HL-60 (cell line): ENCODE data around the gene BEGAIN.

Source experiments
- DNase-seq, 2 experiments: peaks; one replicate each; pipeline ENCODE4 v3.0.0-alpha.2; 2010 to 2020; ENCODE audit warnings: low read depth in 1 of 2, low spot score in 1 of 2
- H3K27ac ChIP-seq: fragments of 250-450 bp; sonication (Bioruptor Pico); replicated peaks from 2 replicates; pipeline ENCODE4 v1.5.1; 2020; ENCODE audit warnings: mild to moderate bottlenecking, moderate library complexity
- H3K27me3 ChIP-seq: fragments of 250-450 bp; sonication (Bioruptor Pico); 2 replicates; pipeline ENCODE4 v1.5.1; 2021; ENCODE audit warnings: mild to moderate bottlenecking, moderate library complexity; ENCODE audit not compliant: insufficient read depth, poor library complexity, severe bottlenecking
- H3K4me3 ChIP-seq: replicated peaks from 2 replicates; pipeline ENCODE4 v1.5.1; 2011; ENCODE audit warnings: mild to moderate bottlenecking, control low read depth, low read length; ENCODE audit not compliant: insufficient read depth
- GABPA ChIP-seq: IDR thresholded peaks from 2 replicates; pipeline ENCODE4 v1.6.1; 2012; ENCODE audit warnings: low read depth
- POLR2AphosphoS5 ChIP-seq: IDR thresholded peaks from 2 replicates; pipeline ENCODE4 v1.6.1; 2012; ENCODE audit warnings: low read depth
- SPI1 ChIP-seq: IDR thresholded peaks from 2 replicates; pipeline ENCODE4 v1.6.1; 2012; ENCODE audit warnings: low read depth, mild to moderate bottlenecking, borderline replicate concordance
- TF ChIP-seq, protein P1 (sequence below): IDR thresholded peaks from one replicate; pipeline ENCODE4 v1.5.1; 2011; ENCODE audit warnings: low read length, control low read depth, inconsistent platforms; ENCODE audit not compliant: insufficient read depth
- TF ChIP-seq, protein P2 (sequence below): IDR thresholded peaks from 2 replicates; pipeline ENCODE4 v1.6.1; 2012; ENCODE audit warnings: low read depth; ENCODE audit not compliant: insufficient replicate concordance

BEGAIN gene

DNA sequence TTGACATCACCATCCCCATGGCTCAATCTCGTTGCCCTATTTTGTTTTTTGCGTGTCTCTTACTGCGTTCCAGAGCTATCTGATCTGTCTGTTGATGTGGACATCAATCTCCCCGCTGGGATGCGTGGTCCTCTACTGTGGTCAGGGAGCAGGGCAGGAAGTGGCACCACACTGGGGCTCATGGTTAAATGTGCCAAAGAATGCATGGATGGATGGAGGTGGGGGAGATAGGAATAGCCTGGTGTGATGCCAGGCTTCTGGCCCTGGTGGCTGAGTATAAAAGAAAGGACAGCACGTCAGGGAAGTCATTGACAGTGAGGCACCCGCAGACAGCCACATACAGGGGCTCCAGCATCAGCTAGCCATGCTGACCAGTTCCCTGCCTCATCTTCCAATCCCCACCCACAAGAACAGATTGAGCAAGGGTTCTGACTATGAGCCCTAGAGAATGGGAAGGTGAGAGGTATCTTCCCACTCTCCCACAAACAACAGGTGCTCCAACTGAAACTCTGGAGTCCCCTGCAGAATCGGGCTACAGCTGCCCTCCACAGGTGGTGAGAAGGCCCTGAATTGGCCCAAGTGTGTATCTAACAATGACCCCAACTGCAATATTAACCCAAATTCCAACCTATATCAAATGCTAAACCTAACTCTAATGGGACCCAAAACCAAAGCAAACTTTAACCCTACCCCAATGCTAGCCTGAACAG lies 2.7 kb upstream of the BEGAIN start:
- H3K27me3 ChIP-seq = peaks cover 28% of the 10 kb centered on the region
- H3K4me3 ChIP-seq = no peak overlapping the region
- no peak overlapping the region for H3K27ac ChIP-seq
- no peak for TF ChIP-seq GABPA
- TF ChIP-seq POLR2AphosphoS5 = no peak
- TF ChIP-seq SPI1 = no peak
- TF ChIP-seq, protein P1, sequence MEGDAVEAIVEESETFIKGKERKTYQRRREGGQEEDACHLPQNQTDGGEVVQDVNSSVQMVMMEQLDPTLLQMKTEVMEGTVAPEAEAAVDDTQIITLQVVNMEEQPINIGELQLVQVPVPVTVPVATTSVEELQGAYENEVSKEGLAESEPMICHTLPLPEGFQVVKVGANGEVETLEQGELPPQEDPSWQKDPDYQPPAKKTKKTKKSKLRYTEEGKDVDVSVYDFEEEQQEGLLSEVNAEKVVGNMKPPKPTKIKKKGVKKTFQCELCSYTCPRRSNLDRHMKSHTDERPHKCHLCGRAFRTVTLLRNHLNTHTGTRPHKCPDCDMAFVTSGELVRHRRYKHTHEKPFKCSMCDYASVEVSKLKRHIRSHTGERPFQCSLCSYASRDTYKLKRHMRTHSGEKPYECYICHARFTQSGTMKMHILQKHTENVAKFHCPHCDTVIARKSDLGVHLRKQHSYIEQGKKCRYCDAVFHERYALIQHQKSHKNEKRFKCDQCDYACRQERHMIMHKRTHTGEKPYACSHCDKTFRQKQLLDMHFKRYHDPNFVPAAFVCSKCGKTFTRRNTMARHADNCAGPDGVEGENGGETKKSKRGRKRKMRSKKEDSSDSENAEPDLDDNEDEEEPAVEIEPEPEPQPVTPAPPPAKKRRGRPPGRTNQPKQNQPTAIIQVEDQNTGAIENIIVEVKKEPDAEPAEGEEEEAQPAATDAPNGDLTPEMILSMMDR = no peak
- TF ChIP-seq, protein P2, sequence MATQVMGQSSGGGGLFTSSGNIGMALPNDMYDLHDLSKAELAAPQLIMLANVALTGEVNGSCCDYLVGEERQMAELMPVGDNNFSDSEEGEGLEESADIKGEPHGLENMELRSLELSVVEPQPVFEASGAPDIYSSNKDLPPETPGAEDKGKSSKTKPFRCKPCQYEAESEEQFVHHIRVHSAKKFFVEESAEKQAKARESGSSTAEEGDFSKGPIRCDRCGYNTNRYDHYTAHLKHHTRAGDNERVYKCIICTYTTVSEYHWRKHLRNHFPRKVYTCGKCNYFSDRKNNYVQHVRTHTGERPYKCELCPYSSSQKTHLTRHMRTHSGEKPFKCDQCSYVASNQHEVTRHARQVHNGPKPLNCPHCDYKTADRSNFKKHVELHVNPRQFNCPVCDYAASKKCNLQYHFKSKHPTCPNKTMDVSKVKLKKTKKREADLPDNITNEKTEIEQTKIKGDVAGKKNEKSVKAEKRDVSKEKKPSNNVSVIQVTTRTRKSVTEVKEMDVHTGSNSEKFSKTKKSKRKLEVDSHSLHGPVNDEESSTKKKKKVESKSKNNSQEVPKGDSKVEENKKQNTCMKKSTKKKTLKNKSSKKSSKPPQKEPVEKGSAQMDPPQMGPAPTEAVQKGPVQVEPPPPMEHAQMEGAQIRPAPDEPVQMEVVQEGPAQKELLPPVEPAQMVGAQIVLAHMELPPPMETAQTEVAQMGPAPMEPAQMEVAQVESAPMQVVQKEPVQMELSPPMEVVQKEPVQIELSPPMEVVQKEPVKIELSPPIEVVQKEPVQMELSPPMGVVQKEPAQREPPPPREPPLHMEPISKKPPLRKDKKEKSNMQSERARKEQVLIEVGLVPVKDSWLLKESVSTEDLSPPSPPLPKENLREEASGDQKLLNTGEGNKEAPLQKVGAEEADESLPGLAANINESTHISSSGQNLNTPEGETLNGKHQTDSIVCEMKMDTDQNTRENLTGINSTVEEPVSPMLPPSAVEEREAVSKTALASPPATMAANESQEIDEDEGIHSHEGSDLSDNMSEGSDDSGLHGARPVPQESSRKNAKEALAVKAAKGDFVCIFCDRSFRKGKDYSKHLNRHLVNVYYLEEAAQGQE = no peak
- no peak for DNase-seq

DNA sequence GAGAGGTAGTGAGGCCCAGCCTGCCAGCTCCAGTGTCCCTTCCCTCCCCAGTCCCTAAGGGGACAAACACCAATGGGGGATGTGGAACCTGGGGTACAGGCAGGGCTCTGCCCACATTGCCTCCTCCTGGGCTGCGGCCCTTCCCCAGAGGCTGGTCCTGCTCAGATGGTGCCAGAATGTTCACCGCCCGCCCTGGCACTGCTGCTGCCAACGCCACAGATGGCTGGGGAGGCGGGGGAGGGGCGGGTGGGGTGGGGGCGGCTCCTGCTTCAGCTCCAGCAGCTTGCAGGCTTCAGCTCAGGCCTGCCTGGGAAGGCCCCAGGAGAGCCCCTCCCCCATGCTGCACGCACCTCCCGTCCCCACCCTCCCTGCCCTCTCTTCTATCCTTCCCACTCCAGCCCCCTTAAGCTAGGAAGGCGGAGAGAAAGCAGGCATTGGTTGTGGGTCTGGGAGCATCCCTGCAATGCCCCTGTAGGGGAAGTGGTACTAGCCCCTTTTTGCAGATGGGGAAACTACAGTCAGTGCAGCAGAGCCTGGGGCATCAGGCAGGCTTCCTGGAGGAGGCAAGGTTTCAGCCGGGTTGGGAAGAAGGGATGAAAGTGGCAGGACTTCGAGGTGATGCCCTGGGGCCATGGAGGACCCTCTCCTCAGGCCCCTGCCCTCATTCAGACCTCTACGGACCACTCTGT lies 2.0 kb upstream of the BEGAIN start:
- no peak overlapping the region for H3K4me3 ChIP-seq
- peaks cover 28% of the 10 kb centered on the region for H3K27me3 ChIP-seq
- TF ChIP-seq SPI1 = no peak
- TF ChIP-seq, protein P1 = no peak
- TF ChIP-seq GABPA = no peak
- no peak for TF ChIP-seq POLR2AphosphoS5
- TF ChIP-seq, protein P2 = no peak
- no peak overlapping the region for H3K27ac ChIP-seq
- DNase-seq = no peak

DNA sequence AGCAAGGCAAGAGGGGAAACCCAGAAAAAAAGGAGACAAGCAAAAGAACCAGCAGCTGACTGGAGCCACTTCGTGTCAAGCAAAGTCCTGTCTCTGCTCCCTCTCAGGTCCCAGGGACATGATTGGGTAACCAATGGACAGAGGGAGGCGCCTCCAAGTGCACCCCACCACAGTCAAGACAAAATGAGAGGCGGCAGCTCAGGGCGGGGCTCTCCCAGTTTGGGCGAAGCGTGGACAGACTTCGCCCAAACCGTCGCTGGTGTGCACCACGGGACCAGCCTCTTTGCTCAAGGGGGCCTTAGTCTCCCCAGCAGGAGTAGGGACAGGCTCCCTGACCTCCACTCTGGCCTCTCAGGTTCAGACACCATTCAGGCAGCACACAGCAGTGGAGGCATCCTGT lies 1.5 kb upstream of the BEGAIN start:
- TF ChIP-seq, protein P2 = no peak
- no peak for TF ChIP-seq SPI1
- TF ChIP-seq, protein P1 = no peak
- no peak for DNase-seq
- H3K4me3 ChIP-seq = no peak overlapping the region
- H3K27ac ChIP-seq = no peak overlapping the region
- H3K27me3 ChIP-seq = peaks cover 28% of the 10 kb centered on the region
